Activated T-cell treated with anti-CD3 and anti-CD28 coated beads for 4 hours (primary cell): ENCODE measurements around the gene MEF2C.

Experiments
- DNase-seq: peaks from one replicate; pipeline ENCODE4 v3.0.0-alpha.2; 2020

MEF2C gene

DNA sequence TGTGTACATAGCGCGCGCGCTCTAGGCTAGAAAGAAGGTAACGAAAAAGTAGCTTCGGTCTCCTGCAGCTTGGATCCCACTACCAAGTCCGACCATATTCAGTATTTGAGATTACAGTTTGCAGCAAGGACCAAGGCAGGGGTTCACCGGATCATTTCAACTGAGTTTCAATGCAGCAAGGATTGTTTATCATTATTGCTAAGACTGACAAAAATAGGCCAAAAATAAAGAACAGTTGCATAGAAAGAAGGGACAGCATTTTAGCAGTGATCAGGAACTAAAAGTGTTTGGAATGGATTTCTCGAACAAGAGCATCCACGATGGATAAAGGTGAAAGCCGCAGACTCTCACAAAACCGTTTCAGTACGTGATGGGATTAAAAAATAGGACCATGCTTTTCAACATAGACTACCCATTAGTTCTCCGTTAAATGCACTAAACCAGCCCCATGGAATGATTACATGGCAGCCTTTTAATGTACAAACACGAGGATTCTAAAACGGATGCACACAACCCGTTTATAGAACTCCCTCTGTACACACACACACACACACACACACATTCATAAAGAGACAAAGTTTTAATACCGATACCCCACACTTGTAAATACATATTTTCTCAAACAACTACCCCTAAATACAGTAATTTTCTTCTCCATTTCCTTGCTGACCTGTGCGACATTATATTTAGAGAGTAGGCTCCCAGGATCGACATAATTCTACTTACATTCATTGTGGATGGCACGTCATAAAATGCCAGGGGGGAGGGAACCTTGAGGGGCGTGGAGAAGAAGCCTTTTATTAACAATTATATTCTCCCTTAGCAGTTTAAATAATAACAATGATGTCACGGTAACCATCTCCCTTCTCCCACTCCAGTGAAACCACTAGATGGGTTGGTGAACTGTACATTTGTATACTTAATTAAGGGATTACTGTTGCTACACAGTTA lies 197.1 kb downstream of the MEF2C start:
- DNase-seq = no peak

DNA sequence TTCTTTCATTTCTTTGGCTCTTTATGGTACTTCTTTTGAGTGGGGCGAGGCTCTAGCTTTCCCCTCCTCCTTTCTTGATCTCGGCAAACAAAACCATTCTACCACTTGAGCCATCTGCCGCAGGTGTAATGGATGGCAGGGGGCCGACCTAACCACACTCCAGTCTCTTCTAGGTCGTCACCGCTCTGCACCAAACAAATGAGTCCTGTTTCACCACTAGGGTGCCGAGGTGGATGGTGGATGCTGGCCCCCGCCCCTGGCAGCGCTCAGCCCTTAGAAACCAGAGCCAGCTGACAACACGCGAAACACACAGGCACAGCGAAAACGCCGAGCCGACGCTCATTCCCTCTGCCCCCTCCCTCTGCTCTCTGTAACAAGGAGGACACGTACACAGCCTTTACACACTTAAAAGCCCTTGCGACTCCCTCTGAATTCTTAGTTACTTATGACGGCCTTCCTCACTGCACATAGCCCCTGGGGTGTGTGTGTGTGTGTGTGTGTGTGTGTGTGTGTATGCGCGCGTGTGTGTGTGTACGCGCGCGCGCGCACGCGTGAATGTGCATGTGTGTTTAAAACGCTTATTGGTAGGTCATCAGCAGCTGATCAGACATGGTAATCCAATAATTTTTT lies 199.4 kb downstream of the MEF2C start:
- no peak for DNase-seq

DNA sequence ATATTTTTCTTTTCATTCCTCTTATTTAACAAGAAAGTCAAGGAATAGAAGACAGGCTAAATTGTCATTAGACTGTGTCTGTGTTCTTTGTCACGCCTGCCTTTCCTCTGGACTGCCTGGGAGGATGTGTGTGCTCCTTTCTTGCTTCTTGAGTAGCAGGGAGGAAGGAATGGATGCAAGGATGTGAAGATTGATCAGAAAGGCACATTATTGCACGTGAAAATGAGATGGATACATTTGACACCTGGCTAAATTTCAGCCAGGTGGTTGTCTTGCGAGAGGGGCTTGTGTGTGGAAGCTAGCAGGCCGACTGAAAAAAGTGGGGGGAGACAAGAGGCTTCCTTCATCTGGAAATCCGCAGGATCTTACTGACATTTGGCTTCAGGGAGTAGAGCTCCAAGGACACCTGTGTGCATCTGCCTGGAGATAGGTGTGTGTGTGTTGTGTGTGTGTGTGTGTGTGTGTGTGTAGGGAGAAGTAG lies 200.1 kb downstream of the MEF2C start:
- no peak for DNase-seq

DNA sequence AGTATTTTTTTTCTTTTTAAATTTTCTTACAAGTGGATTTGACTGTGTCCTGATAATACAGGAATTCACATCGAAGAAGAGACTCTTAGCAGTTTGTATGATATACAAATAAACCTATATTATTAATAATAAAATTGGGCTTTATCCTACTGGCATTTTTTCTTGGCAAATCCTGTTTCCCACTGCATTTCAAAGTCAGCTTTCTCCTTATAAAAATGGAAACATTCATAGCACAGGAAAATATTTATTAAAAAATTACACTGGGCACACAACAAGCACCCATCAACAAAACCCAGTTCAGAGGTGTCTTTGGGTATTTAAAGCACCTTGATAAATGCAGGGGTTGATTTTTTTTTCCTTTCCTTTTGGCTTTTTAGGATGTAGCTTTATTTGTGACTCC lies 200.9 kb downstream of the MEF2C start:
- DNase-seq = no peak

DNA sequence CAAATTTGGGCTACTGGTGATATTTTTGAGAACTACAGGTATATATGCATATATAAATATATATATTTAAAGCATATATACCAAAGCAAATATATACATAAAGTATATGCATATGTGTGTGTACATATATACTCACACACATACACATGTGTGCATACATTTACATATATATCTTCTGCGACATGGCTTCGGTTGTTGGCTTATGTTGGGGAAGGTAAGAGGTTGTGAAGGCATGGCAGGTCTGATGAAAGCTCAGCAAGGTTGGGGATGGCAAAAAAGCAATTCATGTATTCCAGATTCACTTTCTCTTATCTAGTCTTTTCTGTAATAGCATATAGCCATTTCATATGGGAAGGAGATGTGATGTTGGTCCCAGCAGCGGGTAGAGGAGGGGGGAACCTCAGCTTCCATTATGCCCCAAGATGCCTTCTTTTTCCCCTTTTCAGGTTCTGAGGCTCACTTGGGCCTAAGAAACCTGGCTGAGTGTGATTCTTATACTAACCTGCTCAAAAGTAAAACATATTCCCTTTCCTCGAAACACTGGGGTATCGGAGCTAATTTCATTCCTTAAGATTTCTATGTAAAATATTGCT lies 201.7 kb downstream of the MEF2C start:
- no peak for DNase-seq

DNA sequence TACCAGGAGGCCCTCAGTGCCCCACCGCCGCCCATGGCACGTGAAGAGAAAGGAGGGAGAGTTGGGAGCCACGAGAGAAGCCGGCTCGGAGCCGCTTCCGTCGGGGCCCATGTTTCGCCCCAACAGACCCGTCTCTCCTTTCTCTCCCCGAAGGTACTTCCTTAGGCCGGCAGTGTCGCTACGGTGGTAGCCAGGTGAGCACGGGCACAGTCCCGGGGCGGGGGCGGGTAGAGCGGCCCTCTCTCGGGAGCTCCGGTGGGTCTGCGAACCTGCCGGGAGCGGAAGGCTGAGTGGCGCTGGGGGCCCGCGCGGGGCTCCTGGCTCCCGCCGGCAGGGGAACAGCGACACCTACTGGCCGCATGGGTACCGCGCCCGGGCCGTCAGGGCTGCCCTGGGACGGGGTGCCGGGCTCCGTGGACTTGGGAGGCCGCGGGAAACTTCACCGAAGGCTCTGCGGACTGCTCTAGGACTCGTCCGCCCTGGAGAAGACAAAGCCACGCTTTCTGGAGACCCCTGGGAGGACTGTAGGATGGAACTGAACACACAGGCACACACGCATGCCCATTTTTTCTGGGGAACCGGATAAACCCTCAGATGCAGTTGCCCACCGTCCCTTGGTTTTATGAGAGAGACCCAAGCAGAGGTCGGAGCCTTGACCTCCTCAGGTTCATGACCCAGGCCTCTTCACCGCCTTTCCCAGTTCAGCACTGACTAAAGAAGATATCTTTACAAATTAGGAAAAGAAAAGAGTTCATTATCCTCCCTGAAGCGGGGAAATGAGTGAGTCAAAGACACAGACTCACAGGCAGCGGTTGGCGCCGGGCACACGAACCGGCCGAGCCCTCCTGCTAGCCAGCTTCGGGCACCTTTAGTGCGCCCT lies 202.5 kb downstream of the MEF2C start:
- DNase-seq = peak; percentile 72

DNA sequence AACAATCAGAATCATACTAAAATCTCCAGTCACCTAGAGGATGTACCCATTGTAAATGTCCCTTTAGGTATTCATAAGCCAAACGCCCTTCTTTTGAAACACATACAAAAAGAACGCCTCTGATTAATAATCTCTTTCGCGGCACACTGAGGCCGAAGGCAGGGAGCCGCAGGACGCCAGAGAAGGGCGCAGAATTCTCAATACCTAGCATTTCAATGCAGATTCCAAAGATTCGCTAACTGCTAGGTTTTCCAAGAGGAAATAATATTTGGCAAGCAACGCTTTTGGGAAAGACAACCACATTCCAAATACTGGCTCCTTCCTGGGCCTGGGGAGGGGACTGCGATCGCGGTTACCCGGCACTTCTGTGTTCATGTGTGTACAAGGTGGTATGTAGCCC lies 203.3 kb downstream of the MEF2C start:
- no peak for DNase-seq

DNA sequence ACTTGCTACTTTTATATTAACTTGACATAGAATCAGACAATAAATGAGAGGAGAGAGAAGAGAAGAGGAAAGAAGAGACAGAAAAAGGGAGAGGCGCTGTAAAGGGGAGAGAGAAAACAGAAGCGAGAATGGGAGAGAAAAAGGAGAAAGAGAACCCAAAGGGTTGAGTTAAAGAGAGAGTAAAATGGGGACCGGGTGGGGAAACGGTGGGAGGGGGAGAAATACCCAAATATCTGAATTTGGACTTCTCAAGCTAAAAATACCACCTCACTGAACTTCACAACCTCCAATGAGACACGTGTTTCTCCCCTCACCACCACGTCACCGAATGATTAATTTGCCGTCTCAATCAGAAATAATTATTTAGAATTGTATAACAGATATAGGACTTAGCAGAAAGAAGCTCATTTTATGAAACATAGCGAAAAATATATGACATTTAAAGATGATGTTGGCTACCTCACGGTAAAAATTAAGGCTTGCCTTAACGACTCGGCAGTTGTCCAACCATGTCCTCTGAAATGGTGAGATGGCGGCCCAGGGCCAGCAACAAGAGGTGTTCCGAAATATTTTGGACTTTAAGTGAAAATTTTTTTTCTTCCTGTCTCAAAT lies 204.1 kb downstream of the MEF2C start:
- DNase-seq = no peak

DNA sequence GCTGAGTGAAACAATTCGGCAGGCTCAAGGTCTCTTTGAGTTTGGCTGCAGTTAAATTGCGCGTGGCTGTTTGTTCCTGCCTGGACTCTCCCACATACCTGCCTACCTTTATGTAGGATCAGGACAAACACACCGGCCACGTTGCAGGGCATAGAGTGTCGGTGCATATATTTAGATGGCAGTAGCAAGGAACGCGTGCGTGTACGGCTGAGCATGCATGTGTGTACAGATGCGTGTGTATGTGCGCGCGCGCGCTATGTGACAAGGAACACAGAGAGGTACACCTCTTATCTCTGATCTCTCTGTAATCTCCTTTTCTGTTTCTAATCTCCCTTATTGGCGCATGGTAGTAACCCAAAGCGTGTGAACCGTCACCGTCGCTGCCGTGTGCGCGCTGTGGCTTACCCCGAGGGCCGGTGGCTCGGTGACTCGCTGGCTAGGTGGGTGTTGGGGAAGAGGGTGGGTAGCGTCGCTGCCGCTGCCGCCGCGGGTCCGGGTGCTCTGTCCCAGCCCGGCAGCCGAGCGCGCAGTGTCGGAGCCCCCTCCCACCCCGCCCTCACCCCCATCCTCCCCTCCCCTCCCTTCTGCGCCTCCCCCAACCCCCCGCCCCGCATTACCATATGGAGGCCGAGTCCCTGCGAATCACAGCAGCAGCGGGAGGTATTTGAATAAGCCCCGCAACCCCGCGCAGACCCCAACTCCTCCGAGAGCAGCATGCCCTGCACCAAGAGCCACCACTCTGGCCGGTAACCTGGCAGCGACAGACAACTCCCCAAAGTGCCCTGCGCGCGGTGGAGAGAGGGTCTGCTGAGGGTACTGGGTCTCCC lies 204.8 kb downstream of the MEF2C start:
- no peak for DNase-seq

DNA sequence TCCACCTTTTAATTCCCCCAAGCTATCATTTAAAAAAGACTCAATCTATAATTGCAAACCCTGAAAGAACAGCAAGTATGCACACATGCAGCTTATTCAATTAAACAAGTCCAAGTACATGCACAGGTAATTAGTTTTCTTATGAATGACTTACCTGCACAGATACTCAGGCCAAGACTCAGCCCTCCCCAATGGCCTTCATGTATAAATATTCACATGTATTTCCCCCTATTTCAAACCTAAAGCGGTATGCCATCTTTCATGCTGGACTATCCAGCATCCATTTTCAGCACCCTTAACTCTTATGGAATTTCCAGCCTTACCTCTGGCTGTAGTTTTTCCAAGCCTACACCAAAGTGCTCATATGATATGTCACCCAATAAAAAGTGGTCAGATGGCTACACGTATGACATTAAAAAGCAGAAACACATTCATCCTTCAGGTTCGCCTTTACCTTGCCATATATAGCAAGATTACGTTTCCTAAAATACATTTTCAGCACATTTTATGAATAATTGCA lies 205.5 kb downstream of the MEF2C start:
- no peak for DNase-seq

DNA sequence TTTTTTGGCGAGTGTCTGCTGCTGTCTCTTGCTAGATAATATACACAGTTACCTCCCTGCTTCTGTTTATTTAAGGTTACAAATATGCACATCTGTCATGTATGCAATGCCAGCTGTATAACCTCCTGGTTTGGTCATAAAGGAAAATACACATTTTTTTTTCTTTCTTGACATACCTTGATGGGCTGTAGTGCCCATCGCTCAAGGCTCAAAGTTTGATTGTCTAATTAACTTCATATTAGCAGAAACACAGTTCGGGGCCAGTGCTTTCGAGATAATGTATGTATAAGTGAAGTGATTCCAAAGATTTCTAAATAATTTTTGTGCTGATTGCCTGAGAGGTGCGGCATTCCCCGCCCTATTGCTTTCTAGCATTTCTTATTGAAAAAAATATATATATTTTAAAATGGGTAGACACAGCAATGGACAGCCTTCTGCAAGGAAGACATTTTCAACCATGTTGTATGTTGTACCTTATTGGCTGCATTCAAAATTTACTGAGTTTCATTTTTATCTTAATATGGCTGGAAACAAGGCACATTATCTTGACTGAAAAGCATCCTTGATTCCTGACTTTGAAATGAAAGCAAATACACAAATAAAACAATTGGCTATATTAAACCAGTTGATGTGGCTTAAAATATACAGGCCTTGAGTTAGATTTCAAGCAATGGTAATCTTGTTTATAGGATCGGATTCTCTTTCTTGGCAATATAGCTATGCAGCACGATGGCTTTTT lies 206.2 kb downstream of the MEF2C start:
- DNase-seq = no peak

DNA sequence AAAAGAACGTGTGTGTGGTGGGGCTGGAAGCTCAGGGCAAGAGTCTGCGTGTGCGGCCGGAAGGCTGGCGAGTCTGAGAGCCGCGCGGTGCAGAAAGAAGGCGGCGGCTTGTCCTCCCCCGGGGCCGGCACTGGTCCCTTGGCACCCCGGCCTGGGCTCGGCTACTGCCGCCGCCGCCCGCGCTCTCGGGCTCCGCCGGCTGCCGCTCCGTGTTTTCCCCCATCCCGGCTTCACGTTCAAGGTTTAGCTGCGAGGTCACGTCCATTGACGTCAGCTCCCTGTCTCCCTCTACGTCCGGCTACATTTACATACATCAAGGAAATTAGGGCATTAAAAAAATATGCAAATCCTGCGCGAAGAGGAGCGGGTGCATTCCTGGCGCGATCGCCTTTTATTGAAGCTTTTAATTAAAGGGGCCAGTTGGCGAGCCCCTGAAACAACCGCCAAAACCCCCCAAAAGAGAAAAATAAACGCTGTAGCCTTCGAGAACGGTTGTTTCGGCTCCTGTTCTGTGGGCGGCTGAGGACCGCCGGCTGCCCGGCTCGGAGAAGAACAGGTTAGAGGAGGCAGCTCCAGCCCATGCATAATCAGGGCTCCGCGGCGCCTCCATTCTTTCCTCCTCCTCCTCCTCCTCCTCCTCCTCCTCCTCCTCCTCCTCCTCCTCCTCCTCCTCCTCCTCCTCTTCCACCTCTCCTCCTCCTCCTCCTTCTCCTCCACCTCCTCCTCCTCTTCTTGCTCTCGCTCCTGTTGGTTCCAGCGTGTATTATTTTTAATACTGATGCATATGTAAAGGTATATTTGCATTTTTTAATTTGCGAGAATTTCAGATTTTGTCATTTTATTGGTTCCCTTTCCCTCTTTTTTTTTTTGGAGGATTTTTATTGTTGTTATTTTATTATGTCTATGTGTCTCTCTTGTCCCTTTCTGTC lies 207.0 kb downstream of the MEF2C start:
- no peak for DNase-seq

DNA sequence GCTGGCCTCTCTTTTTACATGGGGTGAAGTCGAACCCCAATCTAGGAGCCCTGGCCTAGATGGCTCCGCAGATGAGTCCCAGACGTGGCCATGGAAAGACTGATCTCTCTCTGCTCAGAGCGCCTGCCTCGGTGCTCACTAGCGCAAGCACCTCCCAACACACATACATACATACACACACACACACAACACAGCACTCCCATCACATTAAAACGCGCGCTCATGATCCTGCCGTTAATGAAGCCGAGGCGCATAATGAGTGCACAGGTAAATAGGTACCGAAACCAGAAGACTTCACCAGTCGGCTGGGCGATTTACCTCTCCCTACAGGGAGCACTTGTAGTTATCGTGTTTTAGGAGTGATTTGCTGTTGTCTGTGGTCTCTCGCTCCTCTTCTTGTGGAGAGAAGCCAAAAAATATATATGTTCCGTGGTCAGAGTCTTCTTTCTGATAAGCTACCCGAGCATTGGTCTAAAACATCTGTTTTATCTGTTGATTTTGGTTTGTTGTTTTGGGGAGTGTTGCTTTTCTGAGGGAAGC lies 207.7 kb downstream of the MEF2C start:
- no peak for DNase-seq

DNA sequence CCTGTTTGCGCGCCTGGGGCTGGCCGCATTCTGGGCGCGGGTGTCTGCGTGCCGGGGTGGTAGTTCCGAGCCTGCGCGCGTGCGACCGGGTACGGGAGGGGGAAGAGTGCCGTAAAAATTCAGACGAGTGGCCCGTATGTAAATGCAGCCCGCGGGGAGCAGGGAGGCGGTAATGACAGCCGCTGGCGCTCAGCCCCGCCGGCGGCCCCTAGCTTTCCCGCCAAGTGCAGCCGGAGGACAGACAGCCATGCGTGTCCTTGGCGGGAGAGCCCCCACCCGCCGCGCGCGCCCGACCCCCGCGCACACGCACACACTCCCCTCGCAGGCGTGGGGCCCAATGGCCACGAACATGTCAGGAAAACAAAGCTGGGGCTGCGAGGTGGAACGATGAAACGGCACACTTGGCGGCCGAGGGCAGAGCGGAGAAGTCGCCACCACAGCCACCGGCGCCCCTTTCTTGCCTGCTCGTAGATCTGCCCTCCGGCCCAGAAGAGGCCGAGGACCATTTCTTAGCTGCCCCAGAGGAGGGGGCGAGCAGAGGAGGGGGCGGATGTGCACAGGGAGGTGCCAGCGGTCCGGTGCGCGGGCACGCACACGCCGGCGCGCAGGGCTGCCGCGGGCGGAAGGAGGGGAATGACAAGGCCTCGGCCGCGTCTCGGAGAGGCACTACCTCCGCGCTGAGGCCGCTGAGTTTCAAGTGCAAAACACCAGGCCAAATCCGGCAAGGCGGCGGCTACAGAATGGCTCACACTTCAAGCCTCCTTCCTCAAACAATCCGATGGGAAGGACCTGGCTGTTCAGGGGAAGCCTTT lies 208.4 kb downstream of the MEF2C start:
- no peak for DNase-seq

DNA sequence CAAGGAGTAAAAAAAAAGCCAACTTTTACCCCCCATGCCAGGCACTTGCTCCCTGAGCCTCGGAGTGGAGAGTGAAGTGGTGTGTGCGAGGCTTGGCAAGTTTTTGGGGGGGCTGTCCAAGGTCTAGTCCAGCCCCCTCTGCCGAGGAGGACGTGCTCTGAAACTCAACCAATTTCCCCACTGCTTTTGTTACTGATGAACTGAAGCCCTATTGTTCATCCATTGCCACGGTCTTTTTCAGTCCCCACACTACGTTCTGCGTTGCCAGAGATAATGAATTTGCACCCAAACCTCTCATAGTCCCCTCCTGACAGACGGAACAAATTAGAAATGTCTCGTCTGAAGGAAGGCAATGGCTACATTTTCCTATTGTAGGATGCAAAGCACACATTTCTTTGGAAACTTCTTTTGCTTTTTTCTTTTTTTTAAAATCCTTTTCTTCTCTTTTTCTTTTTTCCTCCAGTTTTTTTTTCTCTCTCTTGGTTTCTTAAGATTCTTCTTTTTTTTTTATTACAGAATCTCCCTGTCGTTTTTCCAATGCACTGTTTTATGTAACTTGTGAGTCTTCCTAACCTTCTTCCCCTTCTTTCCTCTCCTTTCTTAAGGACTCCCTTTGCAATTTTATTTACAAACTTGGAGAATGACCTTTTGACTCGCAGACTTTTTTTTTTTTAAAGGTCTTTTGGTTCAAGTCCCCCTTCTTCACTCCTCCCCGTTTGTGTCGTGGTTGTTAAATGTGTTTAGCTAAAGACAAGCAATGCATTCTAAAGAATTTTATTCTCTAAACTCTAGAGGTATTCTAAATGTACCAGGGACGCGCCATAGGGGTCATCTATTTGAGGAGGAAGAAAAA lies 209.5 kb downstream of the MEF2C start:
- DNase-seq = no peak

DNA sequence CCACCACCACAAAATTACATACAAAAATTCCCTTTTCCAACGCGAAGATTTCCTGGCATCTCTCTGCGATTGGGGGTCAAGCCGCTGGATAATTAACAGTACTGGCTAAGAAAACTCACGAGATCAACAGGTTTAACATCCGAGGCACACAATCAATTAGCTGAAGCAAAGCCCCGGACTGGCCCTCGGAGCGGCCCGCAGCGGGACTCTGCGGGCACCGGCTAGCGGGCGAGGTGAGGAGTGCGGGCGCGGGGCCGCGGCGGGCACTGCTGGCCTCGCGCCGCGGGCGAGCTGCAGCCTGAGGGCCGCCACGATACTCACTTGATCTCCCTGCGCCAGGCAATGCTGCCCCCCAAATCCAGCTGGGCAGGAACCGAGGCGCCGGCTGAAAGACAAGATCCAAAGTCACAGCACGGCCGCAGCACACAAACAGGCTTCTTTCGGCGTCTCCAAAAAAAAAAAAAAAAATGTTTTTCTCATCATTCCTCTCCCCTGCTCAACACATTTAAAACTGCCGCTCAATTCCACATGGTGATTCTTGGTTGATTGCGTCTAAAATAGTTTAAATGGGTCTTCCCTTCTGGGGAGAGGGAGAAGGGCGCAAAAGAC lies 210.2 kb downstream of the MEF2C start:
- DNase-seq = no peak
